PC-3 (cell line): ENCODE results near the gene CSTPP1.

Experiments used
- EZH2 ChIP-seq: fragments of 300-600 bp; sonication (generic); IDR thresholded peaks from one replicate; pipeline ENCODE4 v1.6.1; 2017; ENCODE audit warnings: antibody characterized with exemption, mild to moderate bottlenecking, low read length; ENCODE audit not compliant: unreplicated experiment
- EZH2phosphoT487 ChIP-seq: fragments of 300-600 bp; sonication (generic); IDR thresholded peaks from 2 replicates; pipeline ENCODE4 v1.6.1; 2018; ENCODE audit warnings: mild to moderate bottlenecking, antibody characterized with exemption, low read length, borderline replicate concordance
- TF ChIP-seq, protein P1 (sequence below): fragments of 300-600 bp; sonication (generic); conservative IDR thresholded peaks from 2 replicates; pipeline ENCODE4 v1.5.1; 2017; ENCODE audit warnings: antibody characterized with exemption, low read depth, mild to moderate bottlenecking, low read length

DNA sequence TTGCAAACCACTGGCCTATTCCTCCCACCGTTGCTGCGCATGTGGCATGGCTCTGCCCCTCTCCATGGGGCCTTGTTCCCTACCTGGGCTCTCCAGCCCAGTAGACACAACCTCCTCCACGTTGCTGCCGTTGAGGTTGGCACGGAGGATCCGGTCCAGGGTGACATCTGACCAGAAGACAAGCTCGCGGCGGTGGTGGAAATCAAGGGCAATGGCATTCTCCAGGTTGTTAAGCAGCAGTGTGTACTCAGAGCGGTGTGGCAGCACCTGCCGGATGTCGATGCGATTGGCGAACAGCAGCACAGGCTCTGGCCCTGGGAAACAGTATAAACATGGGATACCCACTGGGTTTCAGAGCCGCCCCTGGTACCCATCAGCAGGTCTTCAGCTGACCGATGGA, 42.1 kb upstream of the CSTPP1 start:
- TF ChIP-seq, protein P1, sequence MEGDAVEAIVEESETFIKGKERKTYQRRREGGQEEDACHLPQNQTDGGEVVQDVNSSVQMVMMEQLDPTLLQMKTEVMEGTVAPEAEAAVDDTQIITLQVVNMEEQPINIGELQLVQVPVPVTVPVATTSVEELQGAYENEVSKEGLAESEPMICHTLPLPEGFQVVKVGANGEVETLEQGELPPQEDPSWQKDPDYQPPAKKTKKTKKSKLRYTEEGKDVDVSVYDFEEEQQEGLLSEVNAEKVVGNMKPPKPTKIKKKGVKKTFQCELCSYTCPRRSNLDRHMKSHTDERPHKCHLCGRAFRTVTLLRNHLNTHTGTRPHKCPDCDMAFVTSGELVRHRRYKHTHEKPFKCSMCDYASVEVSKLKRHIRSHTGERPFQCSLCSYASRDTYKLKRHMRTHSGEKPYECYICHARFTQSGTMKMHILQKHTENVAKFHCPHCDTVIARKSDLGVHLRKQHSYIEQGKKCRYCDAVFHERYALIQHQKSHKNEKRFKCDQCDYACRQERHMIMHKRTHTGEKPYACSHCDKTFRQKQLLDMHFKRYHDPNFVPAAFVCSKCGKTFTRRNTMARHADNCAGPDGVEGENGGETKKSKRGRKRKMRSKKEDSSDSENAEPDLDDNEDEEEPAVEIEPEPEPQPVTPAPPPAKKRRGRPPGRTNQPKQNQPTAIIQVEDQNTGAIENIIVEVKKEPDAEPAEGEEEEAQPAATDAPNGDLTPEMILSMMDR: no peak
- no peak for TF ChIP-seq EZH2phosphoT487
- TF ChIP-seq EZH2: no peak
